Large intestine (tissue), 3 donors: ENCODE results near the gene TMPRSS12. TPM values are rescaled to one million over a fixed set of nuclear protein-coding genes. Genes with fewer than 3 reads are reported as not detected.
A peak's percentile ranks its signal among the peaks of the same experiment; 100 is the strongest.
"Not testable (repeated sequence)": the region's sequence is repeated elsewhere in the genome, so short reads cannot be mapped to it uniquely, and the experiment has no call there.

Experiments
- DNase-seq, 2 donors: peaks; one replicate each; pipeline versions ENCODE4 v3.0.0 to v3.0.0-alpha.2; 2013
- H3K27ac ChIP-seq: one replicate; pipeline ENCODE4 v1.5.1; 2013; ENCODE audit warnings: low read length
- H3K27me3 ChIP-seq: 2 replicates; pipeline ENCODE4 v1.6.1; 2013; ENCODE audit warnings: low read length; ENCODE audit not compliant: control insufficient read depth, insufficient read depth
- H3K36me3 ChIP-seq: 2 replicates; pipeline ENCODE4 v1.6.1; 2013; ENCODE audit warnings: low read length; ENCODE audit not compliant: control insufficient read depth, insufficient read depth
- H3K4me1 ChIP-seq: one replicate; pipeline ENCODE4 v1.6.1; 2013; ENCODE audit warnings: low read length; ENCODE audit not compliant: control insufficient read depth, insufficient read depth
- H3K4me3 ChIP-seq: one replicate; pipeline ENCODE4 v1.5.1; 2013; ENCODE audit warnings: low read length
- H3K9me3 ChIP-seq: one replicate; pipeline ENCODE4 v1.6.1; 2013; ENCODE audit warnings: mild to moderate bottlenecking, low read depth, low read length, moderate library complexity; ENCODE audit not compliant: control insufficient read depth
- WGBS: methylation state at CpG from one replicate; pipeline ENCODE4 v1.1.5; 2013; ENCODE audit warnings: low lambda C conversion rate; ENCODE audit not compliant: insufficient coverage; 5-methylcytosine and 5-hydroxymethylcytosine counted together
- polyA plus RNA-seq: library from polyadenylated mRNA; unstranded; fragments of 120-200 nt; gene quantifications from one replicate; pipeline ENCODE4 v1.2.1, GENCODE V29; 2013

Gene TMPRSS12
- polyA plus RNA-seq, 1 donor, result 0.01 TPM

DNA sequence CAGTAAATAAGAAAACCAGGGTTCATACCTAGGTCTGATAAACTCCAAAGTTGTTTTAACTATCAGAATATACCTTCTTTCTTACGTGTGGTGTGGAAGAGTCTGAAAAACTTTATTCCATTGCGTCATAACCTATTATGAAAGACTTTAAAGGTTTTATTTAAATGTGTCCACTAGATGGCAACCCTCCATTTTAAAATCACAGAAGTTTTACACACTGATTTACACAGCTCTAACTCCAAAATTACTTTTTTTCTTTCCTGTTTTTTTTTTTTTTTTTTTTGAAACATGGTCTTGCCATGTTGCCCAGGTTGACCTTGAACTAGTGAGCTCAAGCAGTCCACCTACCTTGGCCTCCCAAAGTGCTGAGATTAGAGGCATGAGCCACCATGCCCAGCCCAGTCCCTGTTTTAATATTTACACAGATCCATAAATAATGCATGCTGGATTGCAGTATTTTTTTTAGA is 17.3 kb upstream of the TMPRSS12 start:
- peak overlapping the region; percentile 22 for H3K27ac ChIP-seq
- H3K4me3 ChIP-seq, result no peak overlapping the region
- H3K36me3 ChIP-seq, result no peaks in the 10 kb centered on the region
- no peaks in the 10 kb centered on the region for H3K27me3 ChIP-seq
- peaks cover 3% of the 10 kb centered on the region for H3K4me1 ChIP-seq
- DNase-seq, result peak; percentile 54 to 76
- H3K9me3 ChIP-seq, result no peaks in the 10 kb centered on the region
- WGBS, result no CpG with 5 or more reads among the region's 2 CpGs

DNA sequence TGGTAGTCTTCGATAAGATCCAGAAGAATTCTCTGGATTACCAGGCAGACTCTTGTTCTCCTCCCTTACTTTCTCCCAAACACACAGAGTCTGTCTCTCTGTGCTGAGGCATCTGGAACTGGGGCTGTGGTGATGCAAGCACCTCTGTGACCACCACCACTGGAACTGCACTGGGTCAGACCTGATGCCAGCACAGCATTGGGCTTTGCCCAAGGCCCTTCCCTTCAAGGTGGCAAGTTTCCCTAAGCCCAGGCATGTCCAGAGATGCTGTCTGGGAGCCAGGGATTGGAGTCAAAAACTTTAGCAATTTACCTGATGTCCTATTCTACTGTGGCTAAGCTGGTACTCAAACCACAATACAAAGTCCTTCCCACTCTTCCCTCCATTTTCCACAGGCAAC is 14.6 kb upstream of the TMPRSS12 start:
- no peak overlapping the region for H3K4me3 ChIP-seq
- no peak for DNase-seq

DNA sequence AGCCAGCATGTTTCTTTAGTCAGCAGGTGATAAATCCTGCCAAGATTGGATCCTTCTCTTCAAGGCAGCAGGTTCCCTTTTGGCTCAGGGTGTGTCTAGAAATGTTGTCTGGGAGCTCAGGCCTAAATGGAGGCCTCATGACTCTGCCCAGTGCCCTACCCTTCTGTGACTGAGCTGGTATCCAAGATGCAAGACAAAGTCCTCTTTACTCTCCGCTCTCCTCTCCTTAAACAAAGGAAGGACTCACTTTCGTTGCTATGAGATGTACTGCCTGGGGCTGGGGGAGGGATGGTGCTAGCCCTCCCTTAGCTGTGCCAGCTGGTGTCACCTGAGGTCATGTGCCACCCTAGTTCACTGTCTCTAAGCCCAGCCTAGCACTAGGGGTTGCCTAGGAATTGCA is 13.8 kb upstream of the TMPRSS12 start:
- WGBS, result no CpG with 5 or more reads among the region's 2 CpGs
- H3K9me3 ChIP-seq, result peaks cover 4% of the 10 kb centered on the region
- H3K4me3 ChIP-seq, result no peak overlapping the region
- no peak overlapping the region for H3K27ac ChIP-seq
- no peaks in the 10 kb centered on the region for H3K27me3 ChIP-seq
- peaks cover 3% of the 10 kb centered on the region for H3K4me1 ChIP-seq
- no peaks in the 10 kb centered on the region for H3K36me3 ChIP-seq
- DNase-seq, result peak in 1 of 2 donors; percentile 64

More for the DNA sequence above, 14.6 kb upstream of the TMPRSS12 start:
- Histone ChIP-seq H3K27ac (no peak overlapping the region), H3K36me3 (no peaks in the 10 kb centered on the region), H3K4me1 (peaks cover 3% of the 10 kb centered on the region), H3K9me3 (peaks cover 4% of the 10 kb centered on the region), H3K27me3 (no peaks in the 10 kb centered on the region)
- WGBS, result no CpG with 5 or more reads among the region's 1 CpG

DNA sequence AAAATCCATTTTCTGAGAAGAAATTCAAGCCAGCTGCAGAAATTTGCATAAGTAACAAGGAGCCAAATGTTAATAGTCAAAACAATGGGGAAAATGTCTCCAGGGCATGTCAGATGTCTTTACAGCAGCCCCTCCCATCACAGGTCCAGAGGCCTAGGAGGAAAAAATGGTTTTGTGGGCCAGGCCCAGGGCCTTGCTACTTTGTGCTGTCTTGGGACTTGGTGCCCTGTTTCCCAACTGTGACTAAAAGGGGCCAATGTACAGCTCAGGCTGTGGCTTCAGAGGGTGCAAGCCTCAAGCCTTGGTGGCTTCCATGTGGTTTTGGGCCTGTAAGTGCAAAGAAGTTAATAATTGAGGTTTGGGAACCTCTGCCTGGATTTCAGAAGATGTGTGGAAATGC is 8.9 kb upstream of the TMPRSS12 start:
- H3K4me3 ChIP-seq, H3K4me1 ChIP-seq, H3K27me3 ChIP-seq, H3K36me3 ChIP-seq, H3K9me3 ChIP-seq, DNase-seq, H3K27ac ChIP-seq: not testable (repeated sequence)

DNA sequence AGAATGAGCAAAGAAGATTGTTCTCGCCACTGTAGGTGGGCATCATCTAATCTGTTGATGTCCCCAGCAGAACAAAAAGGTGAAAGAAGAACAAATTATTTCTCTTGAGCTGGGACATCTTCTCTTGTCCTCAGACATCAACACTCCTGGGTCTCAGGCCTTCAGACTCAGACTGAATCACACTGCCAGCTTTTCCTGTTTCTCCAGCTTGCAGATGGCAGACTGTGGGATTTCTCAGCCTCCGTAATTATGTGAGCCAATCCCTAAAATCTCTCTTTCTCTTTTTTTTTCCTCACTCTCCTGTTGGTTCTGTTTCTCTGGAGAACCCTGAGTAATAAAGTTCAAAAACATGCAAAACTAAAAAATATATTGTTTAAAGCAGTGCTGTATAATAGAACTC is 3.7 kb upstream of the TMPRSS12 start:
- no peak overlapping the region for H3K4me3 ChIP-seq
- H3K36me3 ChIP-seq, result no peaks in the 10 kb centered on the region
- WGBS, result 60% methylated on average over 1 of the region's 2 CpGs
- no peaks in the 10 kb centered on the region for H3K27me3 ChIP-seq
- no peak for DNase-seq
- no peak overlapping the region for H3K27ac ChIP-seq
- peaks cover 4% of the 10 kb centered on the region for H3K4me1 ChIP-seq
- peaks cover 3% of the 10 kb centered on the region for H3K9me3 ChIP-seq

DNA sequence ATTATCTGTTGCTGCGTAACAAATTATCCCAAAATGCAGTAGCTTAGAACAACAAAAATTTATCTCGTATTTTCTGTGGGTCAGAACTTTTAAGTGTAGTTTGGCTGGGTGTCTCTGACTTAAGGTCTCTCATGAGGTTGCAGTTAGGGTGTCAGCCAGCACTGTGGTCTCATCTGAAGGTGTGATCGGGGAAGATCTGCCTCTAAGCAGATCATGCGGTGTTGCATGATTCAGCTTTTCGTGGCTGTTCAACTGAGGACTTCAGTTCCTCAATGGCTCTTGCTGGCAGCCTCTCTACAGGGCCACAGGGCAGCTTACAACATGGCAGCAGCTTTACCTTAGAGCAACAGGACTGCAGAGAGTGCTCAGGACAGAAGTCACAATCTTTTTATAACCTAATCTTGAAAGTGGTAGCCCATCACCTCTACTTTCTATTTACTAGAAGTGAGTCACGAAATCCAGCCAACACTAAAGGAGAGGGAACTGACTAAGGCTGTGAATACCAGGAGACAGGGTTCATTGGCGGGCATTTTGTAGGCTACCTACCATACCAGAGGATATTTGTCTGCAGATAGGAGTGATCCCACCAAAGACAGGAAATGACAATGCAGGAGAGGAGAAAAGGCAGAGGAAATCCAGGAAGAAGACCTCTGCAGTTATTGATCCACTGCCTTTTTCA is 1.8 kb upstream of the TMPRSS12 start:
- Histone ChIP-seq H3K36me3 (no peaks in the 10 kb centered on the region), H3K4me1 (peaks cover 7% of the 10 kb centered on the region), H3K4me3 (no peak overlapping the region), H3K9me3 (peaks cover 3% of the 10 kb centered on the region), H3K27ac (no peak overlapping the region), H3K27me3 (no peaks in the 10 kb centered on the region)
- 100% methylated on average over 2 of the region's 7 CpGs for WGBS
- DNase-seq, result no peak

DNA sequence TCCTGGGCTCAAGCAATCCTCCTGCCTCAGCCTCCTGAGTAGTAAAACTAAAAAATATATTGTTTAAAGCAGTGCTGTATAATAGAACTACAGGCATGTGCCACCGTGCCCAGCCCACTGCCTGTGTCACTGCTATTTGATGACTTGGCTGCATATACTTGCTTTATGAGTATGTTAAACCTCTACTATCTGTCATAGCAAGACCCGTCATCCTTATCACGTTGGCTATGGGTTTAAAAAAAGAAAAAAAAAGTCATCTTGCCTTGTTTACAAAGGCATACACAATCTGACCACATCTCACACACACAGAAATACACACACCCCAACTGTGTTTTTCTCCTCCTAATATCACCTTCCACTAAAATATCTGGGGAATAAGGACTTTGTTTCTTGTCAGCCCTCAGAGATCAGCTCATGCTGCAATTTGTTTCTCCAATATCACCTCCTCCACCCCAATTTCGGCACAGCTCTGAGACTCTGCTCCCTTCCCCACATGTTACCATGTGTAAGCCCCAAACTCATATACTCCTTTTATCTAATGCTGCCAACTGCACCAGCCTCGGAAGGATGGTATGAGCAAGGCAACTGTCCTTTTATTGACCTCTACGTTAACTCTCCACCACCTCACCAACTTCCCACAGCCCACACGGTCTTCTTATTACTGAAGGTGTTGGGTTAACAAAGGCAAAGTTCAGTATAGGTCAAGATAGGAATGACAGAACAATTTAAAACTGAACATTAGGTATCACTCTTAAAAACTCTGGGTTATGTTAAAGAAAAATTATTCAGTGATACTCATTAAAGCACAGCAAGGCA is 802 bp upstream of the TMPRSS12 start:
- no peaks in the 10 kb centered on the region for H3K36me3 ChIP-seq
- peaks cover 3% of the 10 kb centered on the region for H3K9me3 ChIP-seq
- 100% methylated on average over 1 of the region's 7 CpGs for WGBS
- DNase-seq, result no peak
- peaks cover 7% of the 10 kb centered on the region for H3K4me1 ChIP-seq
- H3K4me3 ChIP-seq, result no peak overlapping the region
- H3K27me3 ChIP-seq, result no peaks in the 10 kb centered on the region
- H3K27ac ChIP-seq, result no peak overlapping the region

DNA sequence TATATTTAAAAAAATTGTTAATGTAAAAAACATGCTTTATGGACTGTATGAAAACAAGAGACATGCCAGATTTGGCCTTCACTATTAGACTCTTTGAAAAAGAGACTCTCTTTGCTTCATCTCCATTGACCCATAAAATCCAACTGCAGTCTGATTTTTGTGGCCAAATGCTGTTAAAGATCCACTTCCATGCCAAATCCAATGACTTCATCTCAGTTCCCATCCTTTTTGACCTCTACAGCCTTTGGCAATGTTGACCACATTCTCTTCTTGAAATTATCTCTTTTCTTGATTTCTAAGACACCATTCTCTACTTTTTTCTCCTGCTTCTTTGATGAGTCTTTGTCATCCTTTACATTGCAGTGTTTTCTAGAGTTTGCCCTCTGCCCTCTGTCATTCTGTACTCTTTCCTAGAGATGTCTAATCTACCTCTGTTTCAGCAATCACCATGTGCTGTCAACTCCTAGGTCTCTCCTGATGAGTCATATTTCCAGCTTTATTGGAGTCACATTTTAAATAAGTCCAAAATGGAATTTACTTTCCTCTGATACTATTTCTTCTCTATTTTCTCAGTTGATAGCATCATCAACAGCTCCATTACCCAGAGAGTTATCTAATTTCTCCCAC is 2.4 kb downstream of the TMPRSS12 start:
- peak overlapping the region; percentile 33 for H3K27ac ChIP-seq
- peaks cover 3% of the 10 kb centered on the region for H3K9me3 ChIP-seq
- no peaks in the 10 kb centered on the region for H3K27me3 ChIP-seq
- no peaks in the 10 kb centered on the region for H3K36me3 ChIP-seq
- H3K4me1 ChIP-seq, result peaks cover 7% of the 10 kb centered on the region
- DNase-seq, result peak; percentile 19 to 48
- H3K4me3 ChIP-seq, result no peak overlapping the region

DNA sequence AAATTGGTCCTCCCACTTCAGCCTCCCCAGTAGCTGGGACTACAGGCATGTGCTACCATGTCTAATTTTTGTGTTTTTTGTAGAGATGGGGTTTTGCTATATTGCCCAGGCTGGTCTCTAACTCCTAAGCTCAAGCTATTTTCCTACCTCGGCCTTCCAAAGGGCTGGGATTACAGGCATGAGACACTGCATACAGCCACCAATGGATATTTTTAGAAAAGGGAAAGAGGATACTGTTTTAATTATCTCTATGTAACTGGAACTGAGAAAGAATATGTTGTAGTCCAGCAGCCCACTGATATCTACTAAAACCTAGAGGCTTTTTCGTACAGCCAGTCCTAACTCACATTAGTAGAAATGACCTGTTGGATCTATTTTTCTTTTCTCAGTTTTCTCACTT is 6.2 kb downstream of the TMPRSS12 start:
- DNase-seq, result no peak
- Histone ChIP-seq H3K4me3 (no peak overlapping the region), H3K27ac (no peak overlapping the region), H3K4me1 (peaks cover 4% of the 10 kb centered on the region), H3K27me3 (no peaks in the 10 kb centered on the region), H3K9me3 (no peaks in the 10 kb centered on the region), H3K36me3 (no peaks in the 10 kb centered on the region)
- 100% methylated on average over 1 of the region's 2 CpGs for WGBS

DNA sequence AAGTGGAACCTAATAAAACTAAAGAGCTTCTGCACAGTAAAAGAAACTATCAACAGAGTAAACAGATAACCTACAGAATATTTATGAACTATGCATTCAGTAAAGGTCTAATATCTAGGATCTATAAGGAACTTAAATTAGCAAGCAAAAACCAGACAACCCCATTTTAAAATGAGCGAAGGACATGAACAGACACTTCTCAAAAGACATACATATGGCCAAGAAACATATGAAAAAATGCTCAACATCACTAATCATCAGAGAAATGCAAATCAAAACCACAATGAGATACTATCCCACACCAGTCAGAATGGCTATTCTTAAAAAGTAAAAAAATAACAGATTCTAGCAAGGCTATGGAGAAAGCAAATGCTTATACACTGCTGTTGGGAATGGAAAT is 12.5 kb downstream of the TMPRSS12 start:
- WGBS, result no CpG with 5 or more reads among the region's 1 CpG
- H3K27ac ChIP-seq, H3K9me3 ChIP-seq, DNase-seq, H3K4me3 ChIP-seq, H3K36me3 ChIP-seq, H3K4me1 ChIP-seq, H3K27me3 ChIP-seq: not testable (repeated sequence)
